Astrocyte (in vitro differentiated cells and primary cell): ENCODE data around the gene NDUFA8. TPM values are rescaled to one million over a fixed set of nuclear protein-coding genes. Genes with fewer than 3 reads are reported as not detected.
A peak's percentile ranks its signal among the peaks of the same experiment; 100 is the strongest.

ENCODE experiments used
- DNase-seq: peaks from one replicate; pipeline ENCODE4 v3.0.0-alpha.2; 2010; ENCODE audit warnings: low read depth
- FAIRE-seq: peaks from 2 replicates; lab custom pipeline; 2011; peaks lifted over from hg19 to GRCh38; lab: Jason Lieb, UNC
- H2AFZ ChIP-seq: 2 replicates; pipeline ENCODE4 v1.6.0; 2012; ENCODE audit warnings: low read depth, low read length, inconsistent platforms
- H3K27ac ChIP-seq: 2 replicates; pipeline ENCODE4 v1.5.1; 2011; ENCODE audit warnings: low read depth, low read length, inconsistent platforms
- H3K27me3 ChIP-seq: 2 replicates; pipeline ENCODE4 v1.6.0; 2011; ENCODE audit warnings: low read length, inconsistent platforms; ENCODE audit not compliant: insufficient read depth
- H3K36me3 ChIP-seq: 2 replicates; pipeline ENCODE4 v1.5.1; 2011; ENCODE audit warnings: low read length, inconsistent platforms; ENCODE audit not compliant: insufficient read depth
- H3K4me1 ChIP-seq: 2 replicates; pipeline ENCODE4 v1.5.1; 2011; ENCODE audit warnings: low read length, inconsistent platforms; ENCODE audit not compliant: insufficient read depth
- H3K4me2 ChIP-seq: 2 replicates; pipeline ENCODE4 v1.6.0; 2012; ENCODE audit warnings: low read length, inconsistent platforms
- H3K4me3 ChIP-seq: 2 replicates; pipeline ENCODE4 v1.5.1; 2011; ENCODE audit warnings: low read depth, mild to moderate bottlenecking, low read length, inconsistent platforms; ENCODE audit not compliant: insufficient read depth
- H3K79me2 ChIP-seq: 2 replicates; pipeline ENCODE4 v1.6.0; 2012; ENCODE audit warnings: mild to moderate bottlenecking, low read length, inconsistent platforms; ENCODE audit not compliant: insufficient read depth
- H3K9ac ChIP-seq: 2 replicates; pipeline ENCODE4 v1.6.0; 2012; ENCODE audit warnings: mild to moderate bottlenecking, low read length, inconsistent platforms
- H3K9me3 ChIP-seq: 2 replicates; pipeline ENCODE4 v1.5.1; 2012; ENCODE audit warnings: low read depth, mild to moderate bottlenecking, low read length, inconsistent platforms; ENCODE audit not compliant: insufficient read depth
- H4K20me1 ChIP-seq: 2 replicates; pipeline ENCODE4 v1.6.0; 2012; ENCODE audit warnings: low read length, inconsistent platforms; ENCODE audit not compliant: insufficient read depth
- H3K27ac Mint-ChIP-seq: one replicate; pipeline ENCODE4 v1.8.0; 2021; ENCODE audit warnings: mild to moderate bottlenecking, mixed read lengths; ENCODE audit not compliant: unreplicated experiment
- H3K27me3 Mint-ChIP-seq: one replicate; pipeline ENCODE4 v1.8.0; 2021; ENCODE audit warnings: low read depth, mixed read lengths; ENCODE audit not compliant: unreplicated experiment
- H3K36me3 Mint-ChIP-seq: one replicate; pipeline ENCODE4 v1.8.0; 2021; ENCODE audit warnings: low read depth, mixed read lengths; ENCODE audit not compliant: unreplicated experiment
- H3K4me1 Mint-ChIP-seq: one replicate; pipeline ENCODE4 v1.8.0; 2021; ENCODE audit warnings: low read depth, mixed read lengths; ENCODE audit not compliant: unreplicated experiment
- H3K4me3 Mint-ChIP-seq: one replicate; pipeline ENCODE4 v1.8.0; 2021; ENCODE audit warnings: mild to moderate bottlenecking, moderate library complexity, mixed read lengths; ENCODE audit not compliant: unreplicated experiment
- H3K9me3 Mint-ChIP-seq: one replicate; pipeline ENCODE4 v1.8.0; 2021; ENCODE audit warnings: mild to moderate bottlenecking, mixed read lengths; ENCODE audit not compliant: unreplicated experiment
- EZH2 ChIP-seq: IDR thresholded peaks from 2 replicates; pipeline ENCODE4 v1.6.1; 2012; ENCODE audit warnings: mild to moderate bottlenecking, low read length, inconsistent platforms; ENCODE audit not compliant: insufficient read depth
- total RNA-seq: library from RNA; stranded (reverse); gene quantifications from 2 replicates; pipeline ENCODE4 v1.2.1, GENCODE V29; 2021
- TF ChIP-seq, protein P1 (sequence below): IDR thresholded peaks from 2 replicates; pipeline ENCODE4 v1.5.1; 2011; ENCODE audit warnings: low read depth, mild to moderate bottlenecking, inconsistent platforms, low read length, moderate library complexity; ENCODE audit not compliant: insufficient read depth

The NDUFA8 gene
- total RNA-seq, 1 donor from 2014 or later = 52.3 TPM

GRCh38 chr9:122138560-122139268, 20.9 kb downstream of the NDUFA8 start:
- Mint-ChIP-seq H3K27ac (no peak overlapping the region), H3K27me3 (peaks cover 5% of the 10 kb centered on the region), H3K9me3 (no peaks in the 10 kb centered on the region), H3K36me3 (peaks cover 9% of the 10 kb centered on the region), H3K4me1 (peaks cover 11% of the 10 kb centered on the region), H3K4me3 (no peak overlapping the region)
- no peak overlapping the region for H3K4me2 ChIP-seq
- no peak overlapping the region for H3K9ac ChIP-seq
- peaks cover 9% of the 10 kb centered on the region for H3K36me3 ChIP-seq
- H4K20me1 ChIP-seq = no peaks in the 10 kb centered on the region
- FAIRE-seq = no peak
- no peak for TF ChIP-seq EZH2
- TF ChIP-seq, protein P1, sequence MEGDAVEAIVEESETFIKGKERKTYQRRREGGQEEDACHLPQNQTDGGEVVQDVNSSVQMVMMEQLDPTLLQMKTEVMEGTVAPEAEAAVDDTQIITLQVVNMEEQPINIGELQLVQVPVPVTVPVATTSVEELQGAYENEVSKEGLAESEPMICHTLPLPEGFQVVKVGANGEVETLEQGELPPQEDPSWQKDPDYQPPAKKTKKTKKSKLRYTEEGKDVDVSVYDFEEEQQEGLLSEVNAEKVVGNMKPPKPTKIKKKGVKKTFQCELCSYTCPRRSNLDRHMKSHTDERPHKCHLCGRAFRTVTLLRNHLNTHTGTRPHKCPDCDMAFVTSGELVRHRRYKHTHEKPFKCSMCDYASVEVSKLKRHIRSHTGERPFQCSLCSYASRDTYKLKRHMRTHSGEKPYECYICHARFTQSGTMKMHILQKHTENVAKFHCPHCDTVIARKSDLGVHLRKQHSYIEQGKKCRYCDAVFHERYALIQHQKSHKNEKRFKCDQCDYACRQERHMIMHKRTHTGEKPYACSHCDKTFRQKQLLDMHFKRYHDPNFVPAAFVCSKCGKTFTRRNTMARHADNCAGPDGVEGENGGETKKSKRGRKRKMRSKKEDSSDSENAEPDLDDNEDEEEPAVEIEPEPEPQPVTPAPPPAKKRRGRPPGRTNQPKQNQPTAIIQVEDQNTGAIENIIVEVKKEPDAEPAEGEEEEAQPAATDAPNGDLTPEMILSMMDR = no peak
- DNase-seq = no peak
- no peaks in the 10 kb centered on the region for H3K9me3 ChIP-seq
- peaks cover 7% of the 10 kb centered on the region for H3K4me1 ChIP-seq
- H3K79me2 ChIP-seq = no peaks in the 10 kb centered on the region
- H3K27me3 ChIP-seq = peaks cover 2% of the 10 kb centered on the region
- H2AFZ ChIP-seq = no peak overlapping the region
- no peak overlapping the region for H3K4me3 ChIP-seq
- H3K27ac ChIP-seq = no peak overlapping the region

DNA sequence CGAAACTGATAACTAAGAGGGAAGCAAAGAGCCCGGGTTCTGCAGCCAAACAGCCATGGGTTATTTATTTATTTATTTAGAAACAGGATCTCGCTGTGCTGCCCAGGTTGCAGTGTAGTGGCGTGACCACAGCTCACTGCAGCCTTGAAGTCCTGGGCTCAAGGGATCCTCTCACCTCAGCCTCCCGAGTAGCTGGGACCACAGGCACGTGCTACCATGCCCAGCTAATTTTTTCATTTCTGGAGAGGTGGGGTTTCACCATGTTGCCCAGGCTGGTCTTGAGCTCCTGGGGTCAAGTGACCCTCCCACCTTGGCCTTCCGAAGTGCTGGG, 24.1 kb downstream of the NDUFA8 start:
- H3K4me2 ChIP-seq = no peak overlapping the region
- H3K4me1 Mint-ChIP-seq = peaks cover 11% of the 10 kb centered on the region
- H3K36me3 ChIP-seq = no peaks in the 10 kb centered on the region
- H3K36me3 Mint-ChIP-seq = no peaks in the 10 kb centered on the region
- no peak overlapping the region for H3K9ac ChIP-seq
- FAIRE-seq (no peak), DNase-seq (no peak)
- H3K27ac Mint-ChIP-seq = no peak overlapping the region
- TF ChIP-seq EZH2 = no peak
- TF ChIP-seq, protein P1 = no peak
- no peaks in the 10 kb centered on the region for H4K20me1 ChIP-seq
- no peak overlapping the region for H3K4me3 Mint-ChIP-seq
- no peak overlapping the region for H3K27ac ChIP-seq
- H3K27me3 ChIP-seq = peaks cover 2% of the 10 kb centered on the region
- no peak overlapping the region for H2AFZ ChIP-seq
- H3K4me1 ChIP-seq = peaks cover 11% of the 10 kb centered on the region
- peaks cover 15% of the 10 kb centered on the region for H3K27me3 Mint-ChIP-seq
- no peak overlapping the region for H3K4me3 ChIP-seq
- H3K79me2 ChIP-seq = no peaks in the 10 kb centered on the region
- H3K9me3 Mint-ChIP-seq = peaks cover 3% of the 10 kb centered on the region
- no peaks in the 10 kb centered on the region for H3K9me3 ChIP-seq

DNA sequence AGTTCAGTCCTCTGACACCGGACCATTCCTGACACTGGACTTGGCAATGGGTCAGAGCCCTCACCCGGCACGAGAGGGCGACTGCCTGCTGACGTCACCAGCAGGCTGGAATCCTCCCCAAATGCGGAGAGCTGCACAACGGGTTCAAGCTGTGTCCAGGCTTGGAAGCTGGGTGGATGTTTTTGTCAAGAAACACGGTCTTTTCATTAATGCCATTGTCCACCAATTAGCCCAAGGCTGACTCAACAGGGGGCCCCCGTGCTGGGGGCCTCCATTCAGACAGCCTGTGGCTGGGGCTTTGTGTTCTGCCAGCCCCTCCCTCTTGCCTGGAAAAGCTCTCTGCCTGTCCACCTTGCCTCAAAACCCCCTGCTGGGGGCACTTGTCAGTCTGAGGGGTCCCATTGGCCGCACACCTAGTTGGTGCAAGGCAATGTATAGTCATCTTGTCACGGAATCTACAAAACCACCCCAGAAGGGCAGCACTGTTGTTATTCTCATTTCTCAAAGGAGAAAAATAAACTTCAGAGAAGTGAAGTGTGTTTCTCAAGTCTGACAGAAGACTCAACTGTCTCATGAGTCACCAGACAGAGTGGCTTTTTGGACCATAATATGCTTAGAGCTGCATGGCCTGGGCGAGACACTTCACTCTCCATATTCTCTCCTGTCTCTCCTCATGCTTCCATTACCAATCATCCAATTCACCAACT, 24.6 kb downstream of the NDUFA8 start:
- Histone ChIP-seq H3K79me2 (no peaks in the 10 kb centered on the region), H3K4me1 (peaks cover 11% of the 10 kb centered on the region), H3K27me3 (peaks cover 2% of the 10 kb centered on the region), H2AFZ (peak overlapping the region; percentile 17), H3K4me3 (no peak overlapping the region), H3K27ac (no peak overlapping the region), H3K9me3 (no peaks in the 10 kb centered on the region), H3K9ac (no peak overlapping the region), H3K36me3 (no peaks in the 10 kb centered on the region), H4K20me1 (no peaks in the 10 kb centered on the region), H3K4me2 (peak overlapping the region; percentile 57)
- H3K27ac Mint-ChIP-seq = peak overlapping the region; percentile 63
- no peak for TF ChIP-seq EZH2
- TF ChIP-seq, protein P1 = no peak
- no peaks in the 10 kb centered on the region for H3K36me3 Mint-ChIP-seq
- H3K4me3 Mint-ChIP-seq = peak overlapping the region; percentile 67
- FAIRE-seq = no peak
- peaks cover 11% of the 10 kb centered on the region for H3K4me1 Mint-ChIP-seq
- peaks cover 16% of the 10 kb centered on the region for H3K27me3 Mint-ChIP-seq
- peaks cover 3% of the 10 kb centered on the region for H3K9me3 Mint-ChIP-seq
- no peak for DNase-seq
